GF-D8 (cell line): Measurements from ENCODE around the gene UTP20.

Experiments used
- DNase-seq: peaks from one replicate; lab custom pipeline; 2025; lab: John Stamatoyannopoulos, UW

UTP20 gene

GRCh38 chr12:101436136-101436535 is 156.2 kb downstream of the UTP20 start:
- DNase-seq: no peak
